Measurements from ENCODE around the gene PRR27. TPM values are rescaled to one million over a fixed set of nuclear protein-coding genes. Genes with fewer than 3 reads are reported as not detected.
A peak's percentile ranks its signal among the peaks of the same experiment; 100 is the strongest.
"Not testable (repeated sequence)": the region's sequence is repeated elsewhere in the genome, so short reads cannot be mapped to it uniquely, and the experiment has no call there.

Gene PRR27
- total and polyA plus RNA-seq, 8 donors: not detected

GRCh38 chr4:70192895-70193294 is 38.9 kb downstream of the PRR27 start:
- H3K36me3 ChIP-seq: no peaks in the 10 kb centered on the region
- H3K27ac ChIP-seq: no peak overlapping the region
- FAIRE-seq: no peak
- no peak overlapping the region for H3K4me3 ChIP-seq
- peaks cover 0 to 11% (median 7%) of the 10 kb centered on the region in 3 donors for H3K4me1 ChIP-seq
- WGBS, 2 donors: 71 to 72% methylated on average over 2 of the region's 2 CpGs
- no peak for DNase-seq
- ATAC-seq: peak in 1 of 4 donors; percentile 24
- TF ChIP-seq, protein P1, sequence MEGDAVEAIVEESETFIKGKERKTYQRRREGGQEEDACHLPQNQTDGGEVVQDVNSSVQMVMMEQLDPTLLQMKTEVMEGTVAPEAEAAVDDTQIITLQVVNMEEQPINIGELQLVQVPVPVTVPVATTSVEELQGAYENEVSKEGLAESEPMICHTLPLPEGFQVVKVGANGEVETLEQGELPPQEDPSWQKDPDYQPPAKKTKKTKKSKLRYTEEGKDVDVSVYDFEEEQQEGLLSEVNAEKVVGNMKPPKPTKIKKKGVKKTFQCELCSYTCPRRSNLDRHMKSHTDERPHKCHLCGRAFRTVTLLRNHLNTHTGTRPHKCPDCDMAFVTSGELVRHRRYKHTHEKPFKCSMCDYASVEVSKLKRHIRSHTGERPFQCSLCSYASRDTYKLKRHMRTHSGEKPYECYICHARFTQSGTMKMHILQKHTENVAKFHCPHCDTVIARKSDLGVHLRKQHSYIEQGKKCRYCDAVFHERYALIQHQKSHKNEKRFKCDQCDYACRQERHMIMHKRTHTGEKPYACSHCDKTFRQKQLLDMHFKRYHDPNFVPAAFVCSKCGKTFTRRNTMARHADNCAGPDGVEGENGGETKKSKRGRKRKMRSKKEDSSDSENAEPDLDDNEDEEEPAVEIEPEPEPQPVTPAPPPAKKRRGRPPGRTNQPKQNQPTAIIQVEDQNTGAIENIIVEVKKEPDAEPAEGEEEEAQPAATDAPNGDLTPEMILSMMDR (IDR thresholded peaks at IDR 0.05): no peak
- H3K9me3 ChIP-seq: no peaks in the 10 kb centered on the region
- intact Hi-C loops (cut with DNase I): no loop called here
- no peaks in the 10 kb centered on the region for H3K27me3 ChIP-seq

DNA sequence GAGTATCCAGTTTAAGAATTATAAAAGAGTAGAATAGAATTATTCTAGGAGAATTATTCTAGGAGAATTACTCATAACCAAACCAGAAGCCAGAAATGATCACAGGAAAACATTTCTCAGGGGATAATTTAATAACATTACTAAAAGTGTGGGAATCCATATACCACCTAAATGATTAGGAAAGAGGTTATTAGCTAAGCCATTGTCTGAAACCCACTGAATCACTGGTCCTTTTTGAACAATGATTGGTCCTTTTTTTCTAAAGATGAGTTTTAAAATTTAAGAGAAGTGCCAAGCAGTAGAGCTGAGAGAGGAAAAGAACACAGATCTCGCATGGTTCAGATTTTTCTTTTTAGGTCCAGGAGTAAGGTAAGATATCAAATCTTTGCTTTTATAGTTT is 41.4 kb downstream of the PRR27 start, which contains the start of gene ODAM:
Gene ODAM (plus strand): TSS at position 301 of the 400 bp plus-strand sequence. CDS start 819 bp downstream, outside the sequence.
- no peak for FAIRE-seq
- Histone ChIP-seq H3K9me3 (no peaks in the 10 kb centered on the region), H3K36me3 (no peaks in the 10 kb centered on the region), H3K27me3 (no peaks in the 10 kb centered on the region), H3K27ac (no peak within 1 kb of the TSS), H3K4me1 (peaks cover 0 to 17% (median 15%) of the 10 kb centered on the region in 3 donors), H3K4me3 (no peak within 1 kb of the TSS)
- DNase-seq: no peak
- intact Hi-C loops (cut with DNase I): no loop called here
- 86 to 98% methylated on average over 1 of the region's 1 CpG for WGBS, 2 donors
- TF ChIP-seq, protein P1 (IDR thresholded peaks at IDR 0.05): no peak
- no peak for ATAC-seq

- Histone ChIP-seq H3K27me3 (no peaks in the 10 kb centered on the region), H3K4me3 (no peak overlapping the region), H3K27ac (no peak overlapping the region), H3K4me1 (peaks cover 0 to 22% (median 15%) of the 10 kb centered on the region in 3 donors), H3K9me3 (no peaks in the 10 kb centered on the region), H3K36me3 (no peaks in the 10 kb centered on the region)
- FAIRE-seq: no peak
- 73 to 77% methylated on average over 2 of the region's 2 CpGs for WGBS, 2 donors
- TF ChIP-seq, protein P1 (IDR thresholded peaks at IDR 0.05): no peak
- intact Hi-C loops (cut with DNase I): no loop called here
- no peak for DNase-seq
- no peak for ATAC-seq
These were observed 42.8 kb downstream of the PRR27 start for GRCh38 chr4:70196857-70197256.

GRCh38 chr4:70197842-70198241 is 43.8 kb downstream of the PRR27 start:
- Histone ChIP-seq H3K9me3 (no peaks in the 10 kb centered on the region), H3K36me3 (no peaks in the 10 kb centered on the region), H3K4me3 (no peak overlapping the region), H3K4me1 (peaks cover 0 to 22% (median 15%) of the 10 kb centered on the region in 3 donors), H3K27ac (peak overlapping the region in 1 of 4 donors; percentile 21), H3K27me3 (no peaks in the 10 kb centered on the region)
- 11 to 16% methylated on average over 2 of the region's 2 CpGs for WGBS, 2 donors
- DNase-seq: peak in 5 of 6 donors; percentile 29 to 67 (median 34)
- ATAC-seq: peak; percentile 77 to 98 (median 94)
- FAIRE-seq: no peak
- intact Hi-C loops (cut with DNase I): no loop called here
- TF ChIP-seq, protein P1 (IDR thresholded peaks at IDR 0.05): no peak

GRCh38 chr4:70203601-70204000 is 49.6 kb downstream of the PRR27 start:
- Histone ChIP-seq H3K36me3 (no peaks in the 10 kb centered on the region), H3K9me3 (no peaks in the 10 kb centered on the region), H3K27ac (no peak overlapping the region), H3K27me3 (no peaks in the 10 kb centered on the region), H3K4me1 (peaks cover 0 to 17% (median 9%) of the 10 kb centered on the region in 3 donors), H3K4me3 (no peak overlapping the region)
- DNase-seq (no peak), FAIRE-seq (no peak), ATAC-seq (peak in 2 of 4 donors; percentile 70 to 74)
- TF ChIP-seq, protein P1 (IDR thresholded peaks at IDR 0.05): no peak
- intact Hi-C loops (cut with DNase I): no loop called here
- WGBS, 2 donors: 8 to 15% methylated on average over 1 of the region's 1 CpG

DNA sequence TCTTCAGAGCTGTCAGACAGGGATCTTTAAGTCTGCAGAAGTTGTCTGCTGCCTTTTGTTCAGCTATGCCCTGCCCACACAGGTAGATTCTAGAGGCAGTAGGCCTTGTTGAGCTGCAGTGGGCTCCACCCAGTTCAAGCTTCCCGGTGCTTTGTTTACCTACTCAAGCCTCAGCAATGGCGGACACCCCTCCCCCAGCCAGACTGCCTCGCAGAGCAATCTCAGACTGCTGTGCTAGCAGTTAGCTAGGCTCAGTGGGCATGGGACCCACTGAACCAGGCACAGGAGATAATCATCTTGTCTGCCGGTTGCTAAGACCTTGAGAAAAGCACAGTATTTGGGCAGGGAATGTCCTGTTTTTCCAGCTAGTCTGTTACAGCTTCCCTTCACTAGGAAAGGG is 58.7 kb downstream of the PRR27 start:
- H3K4me1 ChIP-seq; FAIRE-seq; H3K27me3 ChIP-seq; DNase-seq; ATAC-seq; H3K27ac ChIP-seq; intact Hi-C loops (cut with DNase I); H3K9me3 ChIP-seq; H3K4me3 ChIP-seq; H3K36me3 ChIP-seq: not testable (repeated sequence)
- WGBS, 2 donors: 43 to 53% methylated on average over 4 of the region's 4 CpGs

Measured in pancreas (tissue), 10 donors.